ENCODE results near the gene KRT9. TPM values are rescaled to one million over a fixed set of nuclear protein-coding genes. Genes with fewer than 3 reads are reported as not detected.
A peak's percentile ranks its signal among the peaks of the same experiment; 100 is the strongest.
"Not testable (repeated sequence)": the region's sequence is repeated elsewhere in the genome, so short reads cannot be mapped to it uniquely, and the experiment has no call there.

KRT9 gene
- total RNA-seq, 1 experiment from 2014 or later, result not detected

- in situ Hi-C loops (cut with HindIII; ENCODE audit: low pct_unique_long_range_greater_than_20kb, low sequenced_read_pairs), result no loop called here
- DNase-seq (ENCODE audit: low read depth, low spot score), result no peak
These were observed 11.6 kb upstream of the KRT9 start for GRCh38 chr17:41583137-41584127.

GRCh38 chr17:41582061-41582968, 10.5 kb upstream of the KRT9 start:
- in situ Hi-C loops (cut with HindIII; ENCODE audit: low pct_unique_long_range_greater_than_20kb, low sequenced_read_pairs); DNase-seq (ENCODE audit: low read depth, low spot score): not testable (repeated sequence)

- no peak for DNase-seq (ENCODE audit: low read depth, low spot score)
- in situ Hi-C loops (cut with HindIII; ENCODE audit: low pct_unique_long_range_greater_than_20kb, low sequenced_read_pairs), result no loop called here
These were observed 9.7 kb upstream of the KRT9 start for GRCh38 chr17:41581366-41582060.

- in situ Hi-C loops (cut with HindIII; ENCODE audit: low pct_unique_long_range_greater_than_20kb, low sequenced_read_pairs), result no loop called here
- no peak for DNase-seq (ENCODE audit: low read depth, low spot score)
These were observed 9.0 kb upstream of the KRT9 start for GRCh38 chr17:41580687-41581365.

- in situ Hi-C loops (cut with HindIII; ENCODE audit: low pct_unique_long_range_greater_than_20kb, low sequenced_read_pairs), result no loop called here
- no peak for DNase-seq (ENCODE audit: low read depth, low spot score)
These were observed 8.4 kb upstream of the KRT9 start for GRCh38 chr17:41580244-41580575.

GRCh38 chr17:41579484-41580243, 7.8 kb upstream of the KRT9 start:
- in situ Hi-C loops (cut with HindIII; ENCODE audit: low pct_unique_long_range_greater_than_20kb, low sequenced_read_pairs), result no loop called here
- peak; percentile 93 for DNase-seq (ENCODE audit: low read depth, low spot score)

- in situ Hi-C loops (cut with HindIII; ENCODE audit: low pct_unique_long_range_greater_than_20kb, low sequenced_read_pairs), result no loop called here
- no peak for DNase-seq (ENCODE audit: low read depth, low spot score)
These were observed 7.1 kb upstream of the KRT9 start for GRCh38 chr17:41578971-41579370.

GRCh38 chr17:41578538-41578937, 6.7 kb upstream of the KRT9 start:
- in situ Hi-C loops (cut with HindIII; ENCODE audit: low pct_unique_long_range_greater_than_20kb, low sequenced_read_pairs), result no loop called here
- DNase-seq (ENCODE audit: low read depth, low spot score), result no peak

GRCh38 chr17:41576740-41577139, 4.9 kb upstream of the KRT9 start:
- DNase-seq (ENCODE audit: low read depth, low spot score); in situ Hi-C loops (cut with HindIII; ENCODE audit: low pct_unique_long_range_greater_than_20kb, low sequenced_read_pairs): not testable (repeated sequence)

GRCh38 chr17:41575336-41575735, 3.5 kb upstream of the KRT9 start:
- in situ Hi-C loops (cut with HindIII; ENCODE audit: low pct_unique_long_range_greater_than_20kb, low sequenced_read_pairs), result no loop called here
- DNase-seq (ENCODE audit: low read depth, low spot score), result no peak

- in situ Hi-C loops (cut with HindIII; ENCODE audit: low pct_unique_long_range_greater_than_20kb, low sequenced_read_pairs), result no loop called here
- no peak for DNase-seq (ENCODE audit: low read depth, low spot score)
These were observed 4.5 kb downstream of the KRT9 start for GRCh38 chr17:41567317-41567716.

- in situ Hi-C loops (cut with HindIII; ENCODE audit: low pct_unique_long_range_greater_than_20kb, low sequenced_read_pairs), result no loop called here
- DNase-seq (ENCODE audit: low read depth, low spot score), result no peak
These were observed 6.5 kb downstream of the KRT9 start for GRCh38 chr17:41565338-41565737.

- in situ Hi-C loops (cut with HindIII; ENCODE audit: low pct_unique_long_range_greater_than_20kb, low sequenced_read_pairs), result no loop called here
- DNase-seq (ENCODE audit: low read depth, low spot score), result no peak
These were observed 8.2 kb downstream of the KRT9 start for GRCh38 chr17:41563607-41564170.

GRCh38 chr17:41561554-41561953, 10.3 kb downstream of the KRT9 start:
- DNase-seq (ENCODE audit: low read depth, low spot score), result no peak
- in situ Hi-C loops (cut with HindIII; ENCODE audit: low pct_unique_long_range_greater_than_20kb, low sequenced_read_pairs), result no loop called here

GRCh38 chr17:41559548-41559947, 12.3 kb downstream of the KRT9 start:
- DNase-seq (ENCODE audit: low read depth, low spot score), result no peak

GRCh38 chr17:41556931-41557330, 14.9 kb downstream of the KRT9 start:
- in situ Hi-C loops (cut with HindIII; ENCODE audit: low pct_unique_long_range_greater_than_20kb, low sequenced_read_pairs), result no loop called here
- DNase-seq (ENCODE audit: low read depth, low spot score), result no peak

More at GRCh38 chr17:41559548-41559947, 12.3 kb downstream of the KRT9 start:
- in situ Hi-C loops (cut with HindIII; ENCODE audit: low pct_unique_long_range_greater_than_20kb, low sequenced_read_pairs), result no loop called here
